Retinal pigment epithelial cell (primary cell): ENCODE data around the gene KSR2.

Experiments
- DNase-seq: peaks from one replicate; pipeline ENCODE4 v3.0.0-alpha.2; 2010; ENCODE audit warnings: low read depth
- H3K4me3 ChIP-seq: 2 replicates; pipeline ENCODE4 v1.5.1; 2011; ENCODE audit warnings: mild to moderate bottlenecking, low read length, control low read depth, moderate library complexity
- TF ChIP-seq, protein P1 (sequence below): conservative IDR thresholded peaks from 2 replicates; pipeline ENCODE4 v1.5.1; 2011; ENCODE audit warnings: low read depth, low read length, control low read depth, inconsistent platforms

KSR2 gene

GRCh38 chr12:117468016-117468415 is 500.8 kb downstream of the KSR2 start:
- H3K4me3 ChIP-seq: no peak overlapping the region
- no peak for DNase-seq
- TF ChIP-seq, protein P1, sequence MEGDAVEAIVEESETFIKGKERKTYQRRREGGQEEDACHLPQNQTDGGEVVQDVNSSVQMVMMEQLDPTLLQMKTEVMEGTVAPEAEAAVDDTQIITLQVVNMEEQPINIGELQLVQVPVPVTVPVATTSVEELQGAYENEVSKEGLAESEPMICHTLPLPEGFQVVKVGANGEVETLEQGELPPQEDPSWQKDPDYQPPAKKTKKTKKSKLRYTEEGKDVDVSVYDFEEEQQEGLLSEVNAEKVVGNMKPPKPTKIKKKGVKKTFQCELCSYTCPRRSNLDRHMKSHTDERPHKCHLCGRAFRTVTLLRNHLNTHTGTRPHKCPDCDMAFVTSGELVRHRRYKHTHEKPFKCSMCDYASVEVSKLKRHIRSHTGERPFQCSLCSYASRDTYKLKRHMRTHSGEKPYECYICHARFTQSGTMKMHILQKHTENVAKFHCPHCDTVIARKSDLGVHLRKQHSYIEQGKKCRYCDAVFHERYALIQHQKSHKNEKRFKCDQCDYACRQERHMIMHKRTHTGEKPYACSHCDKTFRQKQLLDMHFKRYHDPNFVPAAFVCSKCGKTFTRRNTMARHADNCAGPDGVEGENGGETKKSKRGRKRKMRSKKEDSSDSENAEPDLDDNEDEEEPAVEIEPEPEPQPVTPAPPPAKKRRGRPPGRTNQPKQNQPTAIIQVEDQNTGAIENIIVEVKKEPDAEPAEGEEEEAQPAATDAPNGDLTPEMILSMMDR: no peak

DNA sequence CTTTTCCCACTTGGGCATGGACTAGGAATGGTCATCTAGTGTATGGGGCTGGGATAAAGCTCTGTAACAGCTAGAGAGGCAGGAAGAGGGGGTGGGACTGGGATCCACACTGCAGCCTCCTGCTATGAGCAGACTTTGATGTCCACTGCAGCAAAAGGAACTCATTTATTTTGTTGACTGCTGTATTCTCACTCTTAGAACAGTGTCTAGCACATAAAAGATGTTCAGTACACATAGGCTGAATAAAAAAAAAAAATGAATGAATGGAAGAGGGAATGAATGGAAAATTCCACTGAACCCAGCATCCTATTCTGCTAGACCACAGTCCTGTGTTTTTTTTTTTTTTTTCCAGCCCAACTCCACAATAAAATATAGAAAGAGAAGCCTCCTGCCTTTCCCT is 501.2 kb downstream of the KSR2 start:
- no peak overlapping the region for H3K4me3 ChIP-seq
- TF ChIP-seq, protein P1: no peak
- no peak for DNase-seq

- H3K4me3 ChIP-seq: no peak overlapping the region
- TF ChIP-seq, protein P1: no peak
- DNase-seq: no peak
Observed at GRCh38 chr12:117466677-117467362, 502.0 kb downstream of the KSR2 start.

GRCh38 chr12:117461732-117462131 is 507.1 kb downstream of the KSR2 start:
- DNase-seq: no peak
- H3K4me3 ChIP-seq: no peak overlapping the region
- TF ChIP-seq, protein P1: no peak

GRCh38 chr12:117459229-117459628 is 509.6 kb downstream of the KSR2 start:
- no peak for DNase-seq
- TF ChIP-seq, protein P1: no peak

DNA sequence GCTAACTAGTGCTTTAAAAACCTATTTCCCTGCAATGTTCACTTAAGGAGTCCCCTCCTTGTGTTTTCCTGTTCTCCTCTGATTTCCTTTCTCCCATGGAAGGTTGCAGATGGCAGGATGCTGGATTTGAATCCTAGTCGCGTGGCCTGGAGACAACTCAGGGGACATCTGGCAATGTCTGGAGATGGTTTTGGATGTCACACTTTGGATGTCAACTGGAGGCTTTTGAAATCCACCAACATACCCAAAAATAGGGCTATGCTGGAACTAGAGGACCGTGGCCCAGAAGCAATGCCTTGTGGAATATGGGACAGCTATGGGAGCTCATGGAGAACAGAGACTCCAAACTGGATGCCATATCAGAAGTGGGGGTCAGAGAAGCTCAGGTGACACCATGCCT is 511.6 kb downstream of the KSR2 start:
- no peak overlapping the region for H3K4me3 ChIP-seq
- TF ChIP-seq, protein P1: no peak
- no peak for DNase-seq

More at GRCh38 chr12:117459229-117459628, 509.6 kb downstream of the KSR2 start:
- no peak overlapping the region for H3K4me3 ChIP-seq

DNA sequence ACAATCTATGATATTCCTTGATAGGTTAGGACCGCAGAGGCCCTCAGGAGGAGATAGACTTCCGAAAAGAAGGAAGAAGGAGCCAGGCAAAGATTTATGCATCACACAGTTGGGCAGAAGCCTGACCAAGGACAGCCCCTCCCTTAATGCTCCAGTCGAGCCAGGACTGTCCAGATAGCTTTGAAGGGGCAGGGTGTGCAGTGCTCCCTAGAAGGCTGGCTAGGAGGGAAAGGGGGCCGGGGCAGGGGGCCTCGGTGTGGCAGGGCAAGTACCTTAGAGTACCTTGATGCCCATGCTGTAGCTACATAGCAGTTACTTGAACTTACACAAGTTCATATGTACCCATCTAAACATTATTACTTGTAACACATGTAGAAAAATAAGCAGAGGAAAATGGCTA is 512.7 kb downstream of the KSR2 start:
- no peak for DNase-seq

More for the DNA sequence above, 512.7 kb downstream of the KSR2 start:
- TF ChIP-seq, protein P1: no peak
- no peak overlapping the region for H3K4me3 ChIP-seq
